ENCODE results near the gene ENPP3.

The ENPP3 gene

DNA sequence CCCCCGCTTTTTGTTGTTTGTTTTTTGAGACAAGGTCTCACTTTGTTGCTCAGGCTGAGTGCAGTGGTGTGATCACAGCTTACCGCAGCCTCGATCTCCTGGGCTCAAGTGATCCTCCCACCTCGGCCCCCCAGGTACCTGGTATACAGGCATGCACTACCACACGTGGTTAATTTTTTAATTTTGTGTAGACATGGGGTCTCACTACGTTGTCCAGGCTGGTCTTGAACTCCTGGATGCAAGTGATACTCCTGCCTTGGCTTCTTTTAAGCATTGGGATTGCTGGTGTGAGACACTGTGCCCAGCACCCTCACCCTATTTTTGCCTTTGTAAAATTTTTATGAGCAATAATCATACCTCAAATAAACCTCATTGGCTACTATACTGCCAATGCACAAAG lies 5.5 kb downstream of the ENPP3 start:
- Histone ChIP-seq H3K36me3 (ENCODE audit: control insufficient read depth in 1 of 2, insufficient read depth in 2 of 2, low read length in 2 of 2) (no peaks in the 10 kb centered on the region), H3K27ac (ENCODE audit: low read depth, low read length) (no peak overlapping the region)

DNA sequence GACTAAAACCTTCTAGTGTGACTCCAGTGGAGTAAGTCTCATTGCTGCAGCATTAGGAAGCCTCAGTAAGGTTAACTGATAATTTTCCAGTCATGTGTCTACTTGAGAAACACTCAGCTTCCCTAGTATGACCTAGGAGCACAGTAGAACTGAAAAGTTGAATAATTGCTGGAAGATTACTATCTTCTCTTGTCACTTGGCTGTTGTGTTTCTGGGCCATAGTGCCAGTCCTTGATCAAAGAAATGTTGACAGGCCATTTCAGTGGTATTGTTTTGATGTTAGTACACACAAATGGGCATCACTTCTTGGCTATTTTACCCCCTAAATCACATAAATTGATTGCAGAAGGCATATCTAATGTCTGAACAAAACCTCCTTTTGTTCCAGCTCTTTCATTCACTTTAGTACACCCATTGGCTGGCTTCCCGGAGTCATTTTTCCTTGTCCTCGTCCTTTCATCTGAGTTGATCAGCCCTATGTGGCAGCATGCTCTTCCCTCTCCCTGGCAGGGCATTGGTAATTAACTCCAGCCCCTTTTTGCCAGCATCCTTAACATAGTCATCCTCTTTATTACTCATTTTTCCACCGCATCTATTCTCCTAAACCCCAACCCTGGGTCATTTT lies 6.0 kb downstream of the ENPP3 start:
- Histone ChIP-seq H3K27me3 (ENCODE audit: control insufficient read depth in 1 of 2, insufficient read depth in 2 of 2, low read length in 2 of 2) (no peaks in the 10 kb centered on the region), H3K4me1 (ENCODE audit: control insufficient read depth in 1 of 2, insufficient read depth in 2 of 2, low read length in 2 of 2) (peaks cover 17 to 19% of the 10 kb centered on the region in 2 donors), H3K9me3 (ENCODE audit: control insufficient read depth in 1 of 2, low read length in 2 of 2) (no peaks in the 10 kb centered on the region), H3K4me3 (ENCODE audit: low read depth in 1 of 2, low read length in 2 of 2) (no peak overlapping the region), H3K36me3 (ENCODE audit: control insufficient read depth in 1 of 2, insufficient read depth in 2 of 2, low read length in 2 of 2) (no peaks in the 10 kb centered on the region), H3K27ac (ENCODE audit: low read depth, low read length) (no peak overlapping the region), H3K9ac (ENCODE audit: low read depth in 1 of 2, low read length in 2 of 2) (no peak overlapping the region)

More for the DNA sequence above, 5.5 kb downstream of the ENPP3 start:
- H3K9me3 ChIP-seq (ENCODE audit: control insufficient read depth in 1 of 2, low read length in 2 of 2), result no peaks in the 10 kb centered on the region
- peaks cover 17 to 20% of the 10 kb centered on the region in 2 donors for H3K4me1 ChIP-seq (ENCODE audit: control insufficient read depth in 1 of 2, insufficient read depth in 2 of 2, low read length in 2 of 2)
- H3K27me3 ChIP-seq (ENCODE audit: control insufficient read depth in 1 of 2, insufficient read depth in 2 of 2, low read length in 2 of 2), result no peaks in the 10 kb centered on the region
- no peak overlapping the region for H3K4me3 ChIP-seq (ENCODE audit: low read depth in 1 of 2, low read length in 2 of 2)
- no peak overlapping the region for H3K9ac ChIP-seq (ENCODE audit: low read depth in 1 of 2, low read length in 2 of 2)

DNA sequence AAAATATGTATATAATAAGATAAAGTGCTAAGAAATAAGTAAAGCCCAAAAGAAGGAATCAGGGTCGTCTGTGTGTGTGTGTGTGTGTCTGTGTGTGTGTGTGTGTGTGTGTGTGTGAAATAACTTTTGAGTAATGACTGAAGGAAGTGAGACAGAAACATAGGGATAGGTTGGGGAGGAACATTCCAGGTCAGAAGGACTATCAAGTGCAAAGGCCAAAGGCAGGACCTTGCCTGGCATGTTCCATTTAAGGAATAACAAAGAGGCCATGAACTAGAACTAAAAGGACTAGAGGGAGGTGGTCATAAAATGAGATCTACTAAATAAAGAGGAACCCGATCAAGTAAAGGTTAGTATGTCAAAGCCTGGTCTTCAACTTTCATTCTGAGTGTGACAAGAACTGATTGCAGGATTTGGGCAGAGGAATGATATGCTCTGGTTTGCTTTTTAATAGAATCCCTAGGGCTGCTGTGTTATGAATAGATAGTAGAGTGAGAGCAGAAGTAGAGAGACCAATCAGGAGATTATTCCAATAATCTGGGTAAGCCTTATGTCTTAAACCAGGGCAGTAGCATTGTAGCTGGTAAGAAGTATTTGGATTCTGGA lies 6.9 kb downstream of the ENPP3 start:
- H3K27me3 ChIP-seq (ENCODE audit: control insufficient read depth in 1 of 2, insufficient read depth in 2 of 2, low read length in 2 of 2), result no peaks in the 10 kb centered on the region
- H3K4me1 ChIP-seq (ENCODE audit: control insufficient read depth in 1 of 2, insufficient read depth in 2 of 2, low read length in 2 of 2), result peaks cover 17 to 22% of the 10 kb centered on the region in 2 donors
- H3K27ac ChIP-seq (ENCODE audit: low read depth, low read length), result no peak overlapping the region
- no peak overlapping the region for H3K4me3 ChIP-seq (ENCODE audit: low read depth in 1 of 2, low read length in 2 of 2)
- no peaks in the 10 kb centered on the region for H3K9me3 ChIP-seq (ENCODE audit: control insufficient read depth in 1 of 2, low read length in 2 of 2)
- H3K36me3 ChIP-seq (ENCODE audit: control insufficient read depth in 1 of 2, insufficient read depth in 2 of 2, low read length in 2 of 2), result no peaks in the 10 kb centered on the region
- no peak overlapping the region for H3K9ac ChIP-seq (ENCODE audit: low read depth in 1 of 2, low read length in 2 of 2)

DNA sequence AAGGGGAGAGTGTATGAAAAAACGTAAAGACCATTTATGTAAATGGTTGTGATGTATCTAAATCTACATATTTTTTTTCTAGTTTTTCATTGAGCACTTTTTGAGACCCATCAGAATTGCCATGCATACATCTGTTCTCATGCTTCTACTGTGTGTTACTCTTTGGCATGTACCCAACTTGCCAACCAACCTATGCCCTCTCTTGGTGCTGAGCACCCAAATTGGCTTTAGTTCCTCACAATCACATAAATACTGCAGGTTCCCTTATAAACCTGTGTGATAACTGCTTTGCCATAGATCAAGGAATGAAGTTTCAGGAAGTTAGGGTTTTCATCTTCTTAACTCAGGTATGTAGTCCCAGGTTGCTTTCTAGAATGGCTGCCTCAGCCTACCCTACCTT lies 7.8 kb downstream of the ENPP3 start:
- H3K9ac ChIP-seq (ENCODE audit: low read depth in 1 of 2, low read length in 2 of 2), result no peak overlapping the region
- H3K36me3 ChIP-seq (ENCODE audit: control insufficient read depth in 1 of 2, insufficient read depth in 2 of 2, low read length in 2 of 2), result no peaks in the 10 kb centered on the region
- peaks cover 27 to 32% of the 10 kb centered on the region in 2 donors for H3K4me1 ChIP-seq (ENCODE audit: control insufficient read depth in 1 of 2, insufficient read depth in 2 of 2, low read length in 2 of 2)
- H3K4me3 ChIP-seq (ENCODE audit: low read depth in 1 of 2, low read length in 2 of 2), result no peak overlapping the region
- H3K27me3 ChIP-seq (ENCODE audit: control insufficient read depth in 1 of 2, insufficient read depth in 2 of 2, low read length in 2 of 2), result no peaks in the 10 kb centered on the region
- H3K27ac ChIP-seq (ENCODE audit: low read depth, low read length), result no peak overlapping the region
- no peaks in the 10 kb centered on the region for H3K9me3 ChIP-seq (ENCODE audit: control insufficient read depth in 1 of 2, low read length in 2 of 2)

DNA sequence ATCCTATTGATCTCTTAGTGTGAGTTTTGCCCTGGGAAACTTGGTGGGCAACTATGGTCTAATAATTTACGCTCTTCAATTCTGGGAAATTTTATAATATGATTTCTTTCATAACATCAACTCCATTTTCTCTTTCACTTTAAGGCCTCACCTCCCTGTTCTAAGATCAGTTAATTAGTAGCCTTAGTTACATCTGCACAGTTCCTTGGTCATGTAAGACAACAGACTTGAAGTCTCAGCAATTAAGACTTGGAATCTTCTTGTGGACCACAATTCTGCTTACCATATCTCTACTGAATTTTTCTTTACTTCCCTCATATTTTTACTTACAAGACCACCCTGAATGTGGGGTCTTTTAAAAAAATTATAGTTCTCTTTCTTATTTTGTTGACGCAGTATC lies 8.7 kb downstream of the ENPP3 start:
- Histone ChIP-seq H3K4me3 (ENCODE audit: low read depth in 1 of 2, low read length in 2 of 2) (no peak overlapping the region), H3K9me3 (ENCODE audit: control insufficient read depth in 1 of 2, low read length in 2 of 2) (no peaks in the 10 kb centered on the region), H3K36me3 (ENCODE audit: control insufficient read depth in 1 of 2, insufficient read depth in 2 of 2, low read length in 2 of 2) (no peaks in the 10 kb centered on the region), H3K27ac (ENCODE audit: low read depth, low read length) (no peak overlapping the region), H3K9ac (ENCODE audit: low read depth in 1 of 2, low read length in 2 of 2) (no peak overlapping the region), H3K27me3 (ENCODE audit: control insufficient read depth in 1 of 2, insufficient read depth in 2 of 2, low read length in 2 of 2) (no peaks in the 10 kb centered on the region), H3K4me1 (ENCODE audit: control insufficient read depth in 1 of 2, insufficient read depth in 2 of 2, low read length in 2 of 2) (peaks cover 29 to 33% of the 10 kb centered on the region in 2 donors)

DNA sequence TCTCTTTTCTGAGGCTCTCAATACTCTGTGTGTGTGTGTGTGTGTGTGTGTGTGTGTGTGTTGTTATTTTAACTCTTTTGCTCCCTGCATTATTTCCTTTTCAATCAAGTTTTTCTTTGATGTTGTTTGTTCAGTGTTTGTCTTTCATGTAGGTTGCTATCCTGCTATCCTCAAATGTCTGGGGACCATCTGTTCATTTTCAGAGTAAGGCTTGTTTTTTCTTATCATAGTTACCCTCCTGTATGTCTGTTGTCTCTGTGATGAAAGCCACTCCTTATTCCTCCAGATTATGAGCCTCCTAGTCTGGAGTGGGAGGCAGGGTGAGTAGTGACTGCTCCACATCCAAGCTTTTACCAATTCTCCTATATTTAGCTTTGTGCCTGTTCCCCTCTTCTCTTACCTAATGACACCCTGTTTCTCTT lies 9.2 kb downstream of the ENPP3 start:
- Histone ChIP-seq H3K4me3 (ENCODE audit: low read depth in 1 of 2, low read length in 2 of 2) (no peak overlapping the region), H3K27me3 (ENCODE audit: control insufficient read depth in 1 of 2, insufficient read depth in 2 of 2, low read length in 2 of 2) (no peaks in the 10 kb centered on the region), H3K4me1 (ENCODE audit: control insufficient read depth in 1 of 2, insufficient read depth in 2 of 2, low read length in 2 of 2) (peaks cover 29 to 35% of the 10 kb centered on the region in 2 donors), H3K9ac (ENCODE audit: low read depth in 1 of 2, low read length in 2 of 2) (no peak overlapping the region), H3K27ac (ENCODE audit: low read depth, low read length) (no peak overlapping the region), H3K9me3 (ENCODE audit: control insufficient read depth in 1 of 2, low read length in 2 of 2) (no peaks in the 10 kb centered on the region), H3K36me3 (ENCODE audit: control insufficient read depth in 1 of 2, insufficient read depth in 2 of 2, low read length in 2 of 2) (no peaks in the 10 kb centered on the region)

DNA sequence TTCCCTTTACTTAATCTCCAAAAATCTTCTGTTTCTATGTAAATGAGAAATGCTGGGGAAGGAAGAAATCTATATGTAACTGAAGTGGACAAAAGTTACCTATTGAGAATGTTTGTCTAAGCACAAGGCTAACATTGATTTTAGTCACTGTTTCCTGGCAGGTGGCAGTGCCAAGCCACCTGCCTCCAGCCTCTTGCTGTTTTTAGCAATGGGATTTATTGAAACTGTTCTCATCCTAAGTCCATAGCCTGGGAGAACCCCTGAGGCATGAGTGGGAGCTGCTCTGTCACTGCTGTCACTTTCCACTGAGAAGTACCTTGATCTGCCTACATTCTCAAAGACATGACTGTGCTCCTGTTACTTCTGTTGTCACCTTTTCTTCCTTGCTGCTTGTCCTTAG lies 14.7 kb downstream of the ENPP3 start:
- no peak overlapping the region for H3K9ac ChIP-seq (ENCODE audit: low read depth in 1 of 2, low read length in 2 of 2)

DNA sequence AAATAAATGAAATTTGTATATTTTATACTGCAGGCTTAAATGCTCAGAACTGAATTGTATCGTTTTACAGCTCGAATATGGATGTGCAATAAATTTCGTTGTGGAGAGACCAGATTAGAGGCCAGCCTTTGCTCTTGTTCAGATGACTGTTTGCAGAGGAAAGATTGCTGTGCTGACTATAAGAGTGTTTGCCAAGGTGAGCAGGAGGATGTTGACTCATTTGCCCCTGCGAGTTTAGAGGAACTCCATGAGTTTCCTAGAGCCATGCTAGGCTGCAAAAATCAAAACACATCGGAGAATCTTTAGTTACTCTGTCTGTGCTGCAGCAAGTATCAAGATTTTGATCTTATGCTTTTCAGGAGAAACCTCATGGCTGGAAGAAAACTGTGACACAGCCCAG lies 15.4 kb downstream of the ENPP3 start:
- Histone ChIP-seq H3K36me3 (ENCODE audit: control insufficient read depth in 1 of 2, insufficient read depth in 2 of 2, low read length in 2 of 2) (no peaks in the 10 kb centered on the region), H3K9ac (ENCODE audit: low read depth in 1 of 2, low read length in 2 of 2) (no peak overlapping the region), H3K4me3 (ENCODE audit: low read depth in 1 of 2, low read length in 2 of 2) (peak overlapping the region in 1 of 2 donors; percentile 32), H3K4me1 (ENCODE audit: control insufficient read depth in 1 of 2, insufficient read depth in 2 of 2, low read length in 2 of 2) (peaks cover 22 to 30% of the 10 kb centered on the region in 2 donors), H3K27me3 (ENCODE audit: control insufficient read depth in 1 of 2, insufficient read depth in 2 of 2, low read length in 2 of 2) (no peaks in the 10 kb centered on the region), H3K9me3 (ENCODE audit: control insufficient read depth in 1 of 2, low read length in 2 of 2) (no peaks in the 10 kb centered on the region), H3K27ac (ENCODE audit: low read depth, low read length) (no peak overlapping the region)

More for the DNA sequence above, 14.7 kb downstream of the ENPP3 start:
- Histone ChIP-seq H3K4me3 (ENCODE audit: low read depth in 1 of 2, low read length in 2 of 2) (peak overlapping the region in 1 of 2 donors; percentile 32), H3K27ac (ENCODE audit: low read depth, low read length) (no peak overlapping the region), H3K27me3 (ENCODE audit: control insufficient read depth in 1 of 2, insufficient read depth in 2 of 2, low read length in 2 of 2) (no peaks in the 10 kb centered on the region), H3K36me3 (ENCODE audit: control insufficient read depth in 1 of 2, insufficient read depth in 2 of 2, low read length in 2 of 2) (no peaks in the 10 kb centered on the region), H3K4me1 (ENCODE audit: control insufficient read depth in 1 of 2, insufficient read depth in 2 of 2, low read length in 2 of 2) (peaks cover 22 to 30% of the 10 kb centered on the region in 2 donors), H3K9me3 (ENCODE audit: control insufficient read depth in 1 of 2, low read length in 2 of 2) (no peaks in the 10 kb centered on the region)

DNA sequence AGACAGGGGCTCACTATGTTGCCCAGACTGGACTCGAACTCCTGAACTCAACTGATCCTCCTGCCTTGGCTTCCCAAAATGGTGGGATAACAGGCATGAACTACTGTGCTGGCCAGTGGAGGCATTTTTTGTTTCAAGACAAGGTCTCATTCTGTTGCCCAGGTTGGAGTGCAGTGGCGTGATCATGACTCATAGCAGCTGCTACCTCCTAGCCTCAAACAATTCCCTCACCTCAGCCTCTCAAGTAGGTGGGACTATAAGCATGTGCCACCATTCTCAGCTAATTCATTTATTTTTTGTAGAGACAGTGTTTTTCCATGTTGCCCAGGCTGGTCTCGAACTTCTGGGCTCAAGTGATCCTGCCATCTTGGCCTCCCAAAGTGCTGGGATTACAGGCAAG lies 17.2 kb downstream of the ENPP3 start:
- H3K27me3 ChIP-seq (ENCODE audit: control insufficient read depth in 1 of 2, insufficient read depth in 2 of 2, low read length in 2 of 2), result no peaks in the 10 kb centered on the region
- H3K9ac ChIP-seq (ENCODE audit: low read depth in 1 of 2, low read length in 2 of 2), result no peak overlapping the region
- H3K9me3 ChIP-seq (ENCODE audit: control insufficient read depth in 1 of 2, low read length in 2 of 2), result no peaks in the 10 kb centered on the region
- H3K4me1 ChIP-seq (ENCODE audit: control insufficient read depth in 1 of 2, insufficient read depth in 2 of 2, low read length in 2 of 2), result peaks cover 18 to 23% of the 10 kb centered on the region in 2 donors
- H3K4me3 ChIP-seq (ENCODE audit: low read depth in 1 of 2, low read length in 2 of 2), result no peak overlapping the region
- no peaks in the 10 kb centered on the region for H3K36me3 ChIP-seq (ENCODE audit: control insufficient read depth in 1 of 2, insufficient read depth in 2 of 2, low read length in 2 of 2)
- H3K27ac ChIP-seq (ENCODE audit: low read depth, low read length), result no peak overlapping the region

DNA sequence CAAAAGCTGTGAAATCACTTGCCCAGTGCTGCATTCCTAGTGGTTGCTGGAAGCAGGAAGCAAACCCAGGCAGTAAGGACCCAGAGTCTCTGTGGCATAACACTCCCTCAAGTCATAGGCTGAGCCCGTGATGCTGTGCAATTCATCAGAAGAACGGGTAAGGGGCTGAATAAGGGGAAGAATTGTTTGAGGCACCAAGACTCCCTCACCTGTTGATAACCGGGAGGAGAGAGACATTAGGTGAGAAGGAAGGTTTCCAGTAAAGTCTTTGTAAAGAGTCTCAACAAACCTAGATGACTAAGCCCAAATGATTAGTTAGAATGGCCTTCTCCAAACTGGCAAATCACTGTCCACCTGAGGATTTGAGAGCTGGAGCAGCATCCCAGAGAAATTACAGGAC lies 18.3 kb downstream of the ENPP3 start:
- Histone ChIP-seq H3K36me3 (ENCODE audit: control insufficient read depth in 1 of 2, insufficient read depth in 2 of 2, low read length in 2 of 2) (no peaks in the 10 kb centered on the region), H3K27ac (ENCODE audit: low read depth, low read length) (no peak overlapping the region), H3K9me3 (ENCODE audit: control insufficient read depth in 1 of 2, low read length in 2 of 2) (no peaks in the 10 kb centered on the region), H3K4me3 (ENCODE audit: low read depth in 1 of 2, low read length in 2 of 2) (no peak overlapping the region), H3K9ac (ENCODE audit: low read depth in 1 of 2, low read length in 2 of 2) (no peak overlapping the region), H3K4me1 (ENCODE audit: control insufficient read depth in 1 of 2, insufficient read depth in 2 of 2, low read length in 2 of 2) (peaks cover 10 to 16% of the 10 kb centered on the region in 2 donors), H3K27me3 (ENCODE audit: control insufficient read depth in 1 of 2, insufficient read depth in 2 of 2, low read length in 2 of 2) (no peaks in the 10 kb centered on the region)

All from duodenal mucosa (tissue), 2 donors.